ENCODE data around the gene SLC25A18. TPM values are rescaled to one million over a fixed set of nuclear protein-coding genes. Genes with fewer than 3 reads are reported as not detected.

Gene SLC25A18
- total RNA-seq, 4 donors from 2014 or later = 0.26 to 3.1 (median 0.80) TPM

DNA sequence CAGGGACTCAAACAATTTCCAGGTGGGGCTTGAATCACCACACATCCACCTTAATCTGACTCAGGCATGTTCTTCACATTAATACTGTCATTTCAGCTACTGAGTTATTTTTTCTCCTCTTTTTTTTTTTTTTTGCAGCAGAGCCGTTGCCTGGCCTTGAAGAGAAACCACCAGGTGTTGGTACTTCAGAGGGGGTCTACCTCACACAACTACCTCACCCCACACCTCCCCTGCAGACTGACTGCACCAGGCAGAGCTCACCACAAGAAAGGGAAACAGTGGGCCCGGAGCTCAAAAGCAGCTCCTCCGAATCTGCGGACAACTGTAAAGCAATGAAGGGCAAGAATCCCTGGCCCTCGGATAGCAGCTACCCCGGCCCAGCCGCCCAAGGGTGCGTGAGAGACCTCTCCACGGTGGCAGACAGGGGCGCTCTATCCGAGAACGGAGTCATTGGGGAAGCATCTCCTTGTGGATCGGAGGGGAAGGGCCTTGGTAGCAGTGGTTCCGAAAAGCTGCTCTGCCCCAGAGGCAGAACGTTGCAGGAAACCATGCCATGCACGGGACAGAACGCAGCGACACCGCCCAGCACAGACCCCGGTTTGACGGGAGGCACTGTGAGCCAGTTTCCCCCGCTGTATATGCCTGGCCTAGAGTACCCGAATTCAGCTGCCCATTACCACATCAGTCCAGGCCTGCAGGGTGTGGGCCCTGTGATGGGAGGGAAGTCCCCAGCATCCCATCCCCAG is 15.1 kb upstream of the SLC25A18 start:
- Histone ChIP-seq H3K4me3 (no peak overlapping the region), H3K36me3 (no peaks in the 10 kb centered on the region), H3K27me3 (no peaks in the 10 kb centered on the region), H3K27ac (no peak overlapping the region), H3K9me3 (no peaks in the 10 kb centered on the region), H3K4me1 (no peaks in the 10 kb centered on the region)
- TF ChIP-seq POLR2AphosphoS5 (IDR thresholded peaks at IDR 0.05) = no peak
- TF ChIP-seq EP300 (IDR thresholded peaks at IDR 0.05) = no peak
- TF ChIP-seq POLR2A (IDR thresholded peaks at IDR 0.05) = no peak
- TF ChIP-seq, protein P1, sequence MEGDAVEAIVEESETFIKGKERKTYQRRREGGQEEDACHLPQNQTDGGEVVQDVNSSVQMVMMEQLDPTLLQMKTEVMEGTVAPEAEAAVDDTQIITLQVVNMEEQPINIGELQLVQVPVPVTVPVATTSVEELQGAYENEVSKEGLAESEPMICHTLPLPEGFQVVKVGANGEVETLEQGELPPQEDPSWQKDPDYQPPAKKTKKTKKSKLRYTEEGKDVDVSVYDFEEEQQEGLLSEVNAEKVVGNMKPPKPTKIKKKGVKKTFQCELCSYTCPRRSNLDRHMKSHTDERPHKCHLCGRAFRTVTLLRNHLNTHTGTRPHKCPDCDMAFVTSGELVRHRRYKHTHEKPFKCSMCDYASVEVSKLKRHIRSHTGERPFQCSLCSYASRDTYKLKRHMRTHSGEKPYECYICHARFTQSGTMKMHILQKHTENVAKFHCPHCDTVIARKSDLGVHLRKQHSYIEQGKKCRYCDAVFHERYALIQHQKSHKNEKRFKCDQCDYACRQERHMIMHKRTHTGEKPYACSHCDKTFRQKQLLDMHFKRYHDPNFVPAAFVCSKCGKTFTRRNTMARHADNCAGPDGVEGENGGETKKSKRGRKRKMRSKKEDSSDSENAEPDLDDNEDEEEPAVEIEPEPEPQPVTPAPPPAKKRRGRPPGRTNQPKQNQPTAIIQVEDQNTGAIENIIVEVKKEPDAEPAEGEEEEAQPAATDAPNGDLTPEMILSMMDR (IDR thresholded peaks at IDR 0.05) = no peak
- WGBS = 91% methylated on average over 13 of the region's 23 CpGs
- no peak for DNase-seq (ENCODE audit: low spot score in 2 of 2)

DNA sequence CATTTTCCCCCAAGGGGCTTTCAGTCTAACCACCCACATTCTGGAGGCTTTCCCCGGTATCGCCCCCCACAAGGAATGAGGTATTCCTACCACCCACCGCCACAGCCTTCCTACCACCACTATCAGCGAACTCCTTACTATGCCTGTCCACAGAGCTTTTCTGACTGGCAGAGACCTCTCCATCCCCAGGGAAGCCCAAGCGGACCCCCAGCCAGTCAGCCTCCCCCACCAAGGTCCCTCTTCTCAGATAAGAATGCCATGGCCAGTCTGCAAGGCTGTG is 14.6 kb upstream of the SLC25A18 start:
- H3K9me3 ChIP-seq = no peaks in the 10 kb centered on the region
- H3K27ac ChIP-seq = no peak overlapping the region
- H3K27me3 ChIP-seq = no peaks in the 10 kb centered on the region
- TF ChIP-seq EP300 (IDR thresholded peaks at IDR 0.05) (no peak), POLR2AphosphoS5 (IDR thresholded peaks at IDR 0.05) (no peak), POLR2A (IDR thresholded peaks at IDR 0.05) (no peak)
- TF ChIP-seq, protein P1 (IDR thresholded peaks at IDR 0.05) = no peak
- DNase-seq (ENCODE audit: low spot score in 2 of 2) = no peak
- no peak overlapping the region for H3K4me3 ChIP-seq
- 92% methylated on average over 5 of the region's 5 CpGs for WGBS
- no peaks in the 10 kb centered on the region for H3K4me1 ChIP-seq
- no peaks in the 10 kb centered on the region for H3K36me3 ChIP-seq

DNA sequence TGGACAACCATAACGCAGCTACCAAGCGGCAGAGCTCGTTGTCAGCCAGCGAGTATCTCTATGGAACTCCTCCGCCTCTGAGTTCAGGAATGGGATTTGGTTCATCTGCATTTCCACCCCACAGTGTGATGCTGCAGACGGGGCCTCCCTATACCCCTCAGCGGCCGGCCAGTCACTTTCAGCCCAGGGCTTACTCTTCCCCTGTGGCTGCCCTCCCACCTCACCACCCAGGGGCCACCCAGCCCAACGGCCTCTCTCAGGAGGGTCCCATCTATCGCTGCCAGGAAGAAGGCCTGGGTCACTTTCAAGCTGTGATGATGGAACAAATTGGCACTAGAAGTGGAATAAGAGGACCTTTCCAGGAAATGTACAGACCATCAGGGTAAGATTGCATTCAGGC is 14.1 kb upstream of the SLC25A18 start:
- H3K27ac ChIP-seq = no peak overlapping the region
- 84% methylated on average over 10 of the region's 10 CpGs for WGBS

DNA sequence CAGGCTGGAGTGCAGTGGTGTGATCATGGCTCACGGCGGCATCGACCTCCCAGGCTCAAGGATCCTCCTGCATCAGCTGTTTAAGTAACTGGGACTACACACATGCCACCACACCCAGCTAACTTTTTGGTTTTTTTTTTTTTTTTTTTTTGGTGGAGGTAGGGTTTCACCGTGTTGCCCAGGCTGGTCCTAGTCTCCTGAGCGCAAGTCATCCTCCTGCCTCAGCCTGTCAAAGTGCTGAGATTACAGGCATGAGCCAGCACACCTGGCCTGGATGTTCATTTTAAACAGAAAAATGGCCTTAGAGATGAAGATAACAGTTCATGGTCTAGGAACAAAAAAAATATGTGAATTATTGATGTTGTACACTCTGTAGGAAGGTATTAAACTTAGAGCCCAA is 13.6 kb upstream of the SLC25A18 start:
- WGBS = 65% methylated on average over 5 of the region's 5 CpGs
- H3K27ac ChIP-seq = no peak overlapping the region
- no peaks in the 10 kb centered on the region for H3K9me3 ChIP-seq
- no peak for DNase-seq (ENCODE audit: low spot score in 2 of 2)
- H3K27me3 ChIP-seq = no peaks in the 10 kb centered on the region
- TF ChIP-seq POLR2A (IDR thresholded peaks at IDR 0.05) (no peak), EP300 (IDR thresholded peaks at IDR 0.05) (no peak), POLR2AphosphoS5 (IDR thresholded peaks at IDR 0.05) (no peak)
- TF ChIP-seq, protein P1 (IDR thresholded peaks at IDR 0.05) = no peak
- no peaks in the 10 kb centered on the region for H3K36me3 ChIP-seq
- H3K4me1 ChIP-seq = no peaks in the 10 kb centered on the region
- no peak overlapping the region for H3K4me3 ChIP-seq

More for the DNA sequence above, 14.1 kb upstream of the SLC25A18 start:
- Histone ChIP-seq H3K4me1 (no peaks in the 10 kb centered on the region), H3K4me3 (no peak overlapping the region), H3K27me3 (no peaks in the 10 kb centered on the region), H3K36me3 (no peaks in the 10 kb centered on the region), H3K9me3 (no peaks in the 10 kb centered on the region)
- DNase-seq (ENCODE audit: low spot score in 2 of 2) = no peak
- TF ChIP-seq EP300 (IDR thresholded peaks at IDR 0.05) (no peak), POLR2AphosphoS5 (IDR thresholded peaks at IDR 0.05) (no peak), POLR2A (IDR thresholded peaks at IDR 0.05) (no peak)
- TF ChIP-seq, protein P1 (IDR thresholded peaks at IDR 0.05) = no peak

DNA sequence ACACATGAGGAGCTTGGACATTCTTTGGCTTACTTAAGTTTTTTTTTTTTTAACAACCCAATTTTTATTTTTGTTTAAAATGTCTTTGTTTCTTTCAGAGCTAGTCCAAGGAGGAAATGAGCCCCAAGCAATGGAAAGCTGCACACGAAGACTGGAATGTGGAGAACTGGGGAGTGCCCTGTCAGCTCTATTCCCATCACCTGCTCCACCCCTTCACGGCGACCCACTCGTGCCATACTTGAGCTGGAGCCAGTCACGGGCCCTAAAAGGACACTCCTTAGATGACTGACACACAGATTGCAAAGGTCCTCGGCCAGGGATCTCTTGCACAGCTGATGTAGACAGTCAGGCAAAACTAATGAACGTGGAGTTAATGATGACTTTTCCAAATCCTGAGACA is 10.6 kb upstream of the SLC25A18 start:
- no peak overlapping the region for H3K4me3 ChIP-seq

More for the DNA sequence above, 10.6 kb upstream of the SLC25A18 start:
- 36% methylated on average over 7 of the region's 7 CpGs for WGBS
- H3K27me3 ChIP-seq = no peaks in the 10 kb centered on the region
- no peaks in the 10 kb centered on the region for H3K9me3 ChIP-seq
- TF ChIP-seq POLR2AphosphoS5 (IDR thresholded peaks at IDR 0.05) (no peak), EP300 (IDR thresholded peaks at IDR 0.05) (no peak), POLR2A (IDR thresholded peaks at IDR 0.05) (no peak)
- TF ChIP-seq, protein P1 (IDR thresholded peaks at IDR 0.05) = no peak
- H3K4me1 ChIP-seq = no peaks in the 10 kb centered on the region
- no peak overlapping the region for H3K27ac ChIP-seq
- DNase-seq (ENCODE audit: low spot score in 2 of 2) = no peak
- no peaks in the 10 kb centered on the region for H3K36me3 ChIP-seq
